Endothelial cell of umbilical vein (primary cell): ENCODE results near the gene TENM4.

ENCODE experiments used
- EZH2 ChIP-seq: IDR thresholded peaks from 2 replicates; pipeline ENCODE4 v1.6.1; 2012; ENCODE audit warnings: borderline replicate concordance, low read depth, mild to moderate bottlenecking, moderate library complexity, low read length, inconsistent platforms; ENCODE audit not compliant: severe bottlenecking
- FOS ChIP-seq: IDR thresholded peaks from 2 replicates; pipeline ENCODE4 v1.6.1; 2011; ENCODE audit warnings: mild to moderate bottlenecking, low read length, moderate library complexity, borderline replicate concordance; ENCODE audit not compliant: insufficient read depth
- GATA2 ChIP-seq: IDR thresholded peaks from 2 replicates; pipeline ENCODE4 v1.7.0; 2011; ENCODE audit warnings: low read depth, mild to moderate bottlenecking, moderate library complexity, mixed read lengths, low read length; ENCODE audit not compliant: insufficient read length, insufficient read depth
- JUN ChIP-seq: IDR thresholded peaks from 2 replicates; pipeline ENCODE4 v1.6.1; 2011; ENCODE audit warnings: borderline replicate concordance, low read depth; ENCODE audit not compliant: insufficient read length, insufficient read depth
- MYC ChIP-seq: IDR thresholded peaks from one replicate; pipeline ENCODE4 v1.6.1; 2011; ENCODE audit warnings: mild to moderate bottlenecking, low read depth, low read length
- POLR2A ChIP-seq: IDR thresholded peaks from 2 replicates; pipeline ENCODE4 v1.6.1; 2012; ENCODE audit warnings: low read depth, mild to moderate bottlenecking, control low read depth, low read length
- POLR2AphosphoS5 ChIP-seq: IDR thresholded peaks from 2 replicates; pipeline ENCODE4 v1.6.1; 2012; ENCODE audit warnings: low read depth, mild to moderate bottlenecking, control low read depth, low read length, moderate library complexity; ENCODE audit not compliant: insufficient read depth
- TF ChIP-seq, protein P1 (sequence below), 2 donors: IDR thresholded peaks; 1 replicate in 1 of 2; 2 replicates in 1 of 2; pipeline ENCODE4 v1.5.1; 2011; ENCODE audit warnings: low read length in 2 of 2, mild to moderate bottlenecking in 2 of 2, moderate library complexity in 2 of 2, control low read depth in 1 of 2, inconsistent platforms in 1 of 2, low read depth in 1 of 2; ENCODE audit not compliant: insufficient read depth in 1 of 2; ENCODE audit errors: extremely low read depth in 1 of 2
- TF ChIP-seq, protein P2 (sequence below): IDR thresholded peaks from 2 replicates; pipeline ENCODE4 v1.6.1; 2011; ENCODE audit not compliant: insufficient read depth, insufficient read length

DNA sequence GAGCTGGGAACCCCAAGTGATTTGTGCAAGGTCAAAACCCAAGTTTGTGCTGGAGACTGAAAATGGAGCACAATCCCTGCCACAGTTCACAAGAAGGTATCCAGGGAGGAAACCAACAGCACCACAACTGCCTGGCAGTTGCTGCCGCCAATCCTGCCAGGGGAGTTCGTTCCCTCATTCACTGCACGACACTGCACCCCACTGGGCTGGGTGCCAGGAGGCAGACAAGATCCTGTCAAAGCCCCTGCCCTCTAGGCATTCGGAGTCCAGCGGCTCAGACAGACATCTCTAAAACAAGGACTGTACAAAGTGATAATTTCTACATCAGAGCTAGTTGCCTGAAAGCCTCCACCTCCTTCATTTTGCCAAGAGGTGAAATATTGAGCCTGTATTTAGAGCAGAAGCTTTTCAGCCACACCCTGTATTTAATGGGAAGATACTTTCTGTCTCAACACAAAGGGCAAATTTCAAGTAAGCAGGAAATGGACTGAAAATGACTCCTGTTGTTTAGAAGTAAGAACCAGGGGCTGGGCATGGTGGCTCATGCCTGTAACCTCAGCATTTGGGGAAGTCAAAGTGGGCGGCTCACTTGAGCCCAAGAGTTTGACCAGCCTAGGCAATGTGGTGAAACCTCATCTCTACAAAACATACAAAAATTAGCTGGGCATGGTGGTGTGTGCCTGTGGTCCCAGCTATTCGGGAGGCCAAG is 588.8 kb downstream of the TENM4 start:
- TF ChIP-seq EZH2 (no peak), POLR2A (no peak), JUN (no peak), FOS (no peak), POLR2AphosphoS5 (no peak), MYC (no peak), GATA2 (no peak)
- TF ChIP-seq, protein P1, sequence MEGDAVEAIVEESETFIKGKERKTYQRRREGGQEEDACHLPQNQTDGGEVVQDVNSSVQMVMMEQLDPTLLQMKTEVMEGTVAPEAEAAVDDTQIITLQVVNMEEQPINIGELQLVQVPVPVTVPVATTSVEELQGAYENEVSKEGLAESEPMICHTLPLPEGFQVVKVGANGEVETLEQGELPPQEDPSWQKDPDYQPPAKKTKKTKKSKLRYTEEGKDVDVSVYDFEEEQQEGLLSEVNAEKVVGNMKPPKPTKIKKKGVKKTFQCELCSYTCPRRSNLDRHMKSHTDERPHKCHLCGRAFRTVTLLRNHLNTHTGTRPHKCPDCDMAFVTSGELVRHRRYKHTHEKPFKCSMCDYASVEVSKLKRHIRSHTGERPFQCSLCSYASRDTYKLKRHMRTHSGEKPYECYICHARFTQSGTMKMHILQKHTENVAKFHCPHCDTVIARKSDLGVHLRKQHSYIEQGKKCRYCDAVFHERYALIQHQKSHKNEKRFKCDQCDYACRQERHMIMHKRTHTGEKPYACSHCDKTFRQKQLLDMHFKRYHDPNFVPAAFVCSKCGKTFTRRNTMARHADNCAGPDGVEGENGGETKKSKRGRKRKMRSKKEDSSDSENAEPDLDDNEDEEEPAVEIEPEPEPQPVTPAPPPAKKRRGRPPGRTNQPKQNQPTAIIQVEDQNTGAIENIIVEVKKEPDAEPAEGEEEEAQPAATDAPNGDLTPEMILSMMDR (IDR thresholded peaks at IDR 0.05; ENCODE audit: extremely low read depth in 1 of 2, insufficient read depth in 1 of 2, low read depth in 1 of 2, low read length in 2 of 2) = no peak
- TF ChIP-seq, protein P2, sequence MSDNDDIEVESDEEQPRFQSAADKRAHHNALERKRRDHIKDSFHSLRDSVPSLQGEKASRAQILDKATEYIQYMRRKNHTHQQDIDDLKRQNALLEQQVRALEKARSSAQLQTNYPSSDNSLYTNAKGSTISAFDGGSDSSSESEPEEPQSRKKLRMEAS = no peak
